HG03558 (cell line): ENCODE results near the gene POLR2E.
"Not testable (repeated sequence)": the region's sequence is repeated elsewhere in the genome, so short reads cannot be mapped to it uniquely, and the experiment has no call there.

Experiments
- ATAC-seq: cut with Tn5 transposase; IDR thresholded peaks from one replicate; pipeline ENCODE4 v1.9.1; 2021; ENCODE audit warnings: moderate number of reproducible peaks; ENCODE audit not compliant: unreplicated experiment; ENCODE audit errors: extremely low read depth

The POLR2E gene

GRCh38 chr19:1126984-1127760, 32.0 kb upstream of the POLR2E start:
- ATAC-seq, result no peak

- ATAC-seq, result no peak
These were observed 30.7 kb upstream of the POLR2E start for GRCh38 chr19:1125601-1126467.

GRCh38 chr19:1123885-1124677, 28.9 kb upstream of the POLR2E start:
- no peak for ATAC-seq

- no peak for ATAC-seq
These were observed 28.2 kb upstream of the POLR2E start for GRCh38 chr19:1123381-1123780.

- ATAC-seq, result no peak
These were observed 27.8 kb upstream of the POLR2E start for GRCh38 chr19:1122972-1123363.

- no peak for ATAC-seq
These were observed 27.1 kb upstream of the POLR2E start for GRCh38 chr19:1122021-1122971.

- ATAC-seq, result no peak
These were observed 26.2 kb upstream of the POLR2E start for GRCh38 chr19:1121395-1121794.

GRCh38 chr19:1119475-1120217, 24.5 kb upstream of the POLR2E start:
- no peak for ATAC-seq

GRCh38 chr19:1118999-1119398, 23.8 kb upstream of the POLR2E start:
- ATAC-seq, result no peak

- no peak for ATAC-seq
These were observed 22.5 kb upstream of the POLR2E start for GRCh38 chr19:1117654-1118053.

- no peak for ATAC-seq
These were observed 21.8 kb upstream of the POLR2E start for GRCh38 chr19:1116726-1117581.

GRCh38 chr19:1115646-1116420, 20.7 kb upstream of the POLR2E start:
- ATAC-seq, result no peak

- ATAC-seq, result not testable (repeated sequence)
These were observed 19.6 kb upstream of the POLR2E start for GRCh38 chr19:1114728-1115127.

GRCh38 chr19:1113986-1114483, 18.9 kb upstream of the POLR2E start:
- no peak for ATAC-seq

GRCh38 chr19:1113030-1113985, 18.1 kb upstream of the POLR2E start:
- ATAC-seq, result no peak
